T47D (cell line): ENCODE measurements around the gene STAB1.
A peak's percentile ranks its signal among the peaks of the same experiment; 100 is the strongest.

Experiments used
- DNase-seq, 2 experiments: peaks; one replicate each; pipeline versions ENCODE4 v3.0.0 to v3.0.0-alpha.2; 2011 to 2012; ENCODE audit warnings: low read depth in 1 of 2, low spot score in 1 of 2
- JUND ChIP-seq: IDR thresholded peaks from 2 replicates; pipeline ENCODE4 v1.6.1; 2012; ENCODE audit warnings: low read depth
- in situ Hi-C: cut with HindIII; loops from 2 replicates; pipeline ENCODE4 v1.10.0; 2016; ENCODE audit warnings: low sequenced_read_pairs, low pct_unique_long_range_greater_than_20kb

Gene STAB1

DNA sequence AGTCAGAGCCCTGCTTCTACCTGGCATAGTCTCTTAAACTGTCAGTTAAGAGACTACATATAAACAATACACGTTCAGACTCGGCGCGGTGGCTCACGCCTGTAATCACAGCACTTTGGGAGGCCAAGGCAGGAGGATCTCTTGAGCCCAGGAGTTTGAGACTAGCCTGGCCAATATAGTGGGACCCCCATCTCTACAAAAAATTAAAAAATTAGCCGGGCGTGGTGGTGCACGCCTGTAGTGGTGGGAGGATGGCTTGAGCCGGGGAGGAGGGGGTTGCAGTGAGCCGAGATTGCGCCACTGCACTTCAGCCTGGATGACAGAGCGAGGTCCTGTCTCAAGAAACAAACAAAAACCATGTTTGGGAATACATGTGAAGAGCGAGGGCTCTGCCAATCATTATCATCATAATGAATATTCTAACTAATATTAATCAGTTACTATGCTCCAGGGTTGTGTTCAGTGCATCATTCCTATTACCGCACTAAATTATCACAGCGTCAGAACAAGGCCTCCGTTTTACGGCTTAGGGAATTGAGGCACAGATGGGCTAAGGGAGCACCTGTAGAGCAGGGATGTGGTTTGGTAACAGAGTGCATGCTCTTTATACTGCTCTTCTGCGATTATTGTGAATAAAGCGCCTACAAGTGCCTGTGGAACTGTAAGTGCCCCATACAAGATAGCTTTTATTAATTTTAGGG, 40.4 kb downstream of the STAB1 start:
- no peak for DNase-seq
- TF ChIP-seq JUND = no peak
- in situ Hi-C loops = no loop called here

DNA sequence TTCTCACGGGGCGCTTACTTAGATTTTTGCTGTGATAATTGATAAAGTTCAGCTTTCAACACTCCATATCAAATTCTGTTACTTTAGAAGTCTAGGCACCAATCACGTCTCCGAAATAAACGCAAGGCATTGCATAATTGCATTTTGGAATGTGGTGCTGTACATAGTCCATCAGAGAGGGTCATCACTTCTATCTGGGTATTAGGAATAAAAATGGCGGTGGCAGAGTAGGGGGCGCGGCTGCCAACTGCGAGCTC, 40.9 kb downstream of the STAB1 start:
- no peak for TF ChIP-seq JUND
- in situ Hi-C loops = no loop called here
- DNase-seq = no peak

DNA sequence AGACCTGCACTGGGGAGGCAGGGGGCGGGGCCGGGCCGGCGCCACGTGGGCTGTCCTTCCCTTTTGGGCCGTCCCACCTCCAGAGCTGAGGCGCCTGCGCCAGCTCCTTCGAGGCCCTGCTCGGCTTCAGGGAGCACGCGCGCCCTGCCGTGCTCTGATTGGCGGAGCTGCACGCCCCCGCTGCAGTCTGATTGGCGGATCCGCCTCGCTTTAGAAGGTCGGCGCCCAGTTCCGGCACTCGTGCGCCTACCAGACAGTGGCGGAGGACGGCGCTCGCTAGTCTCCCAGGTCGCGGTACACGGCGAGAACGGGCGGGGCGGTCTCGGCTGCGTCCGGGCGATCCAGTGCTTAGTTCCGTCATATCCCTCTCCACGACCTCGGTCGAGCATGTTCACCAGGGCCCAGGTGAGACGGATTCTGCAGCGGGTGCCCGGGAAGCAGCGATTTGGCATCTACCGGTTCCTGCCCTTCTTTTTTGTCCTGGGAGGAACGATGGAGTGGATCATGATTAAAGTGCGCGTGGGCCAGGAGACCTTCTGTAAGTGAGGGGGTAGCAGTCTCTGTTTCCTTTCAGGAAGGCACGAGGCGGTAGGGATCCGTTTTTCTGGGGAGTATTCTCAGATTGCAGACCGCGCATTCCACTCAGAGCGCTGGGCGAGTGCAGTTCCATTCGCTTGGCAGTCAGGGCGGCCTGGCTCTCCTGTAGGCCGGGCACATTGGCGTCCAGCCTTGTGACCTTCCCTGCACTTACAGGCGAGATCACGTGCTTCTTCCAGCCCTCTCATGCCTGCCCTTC, 41.4 kb downstream of the STAB1 start, which contains the start of gene UQCC5:
TSS of gene UQCC5 (plus strand) at position 237 of the 796 bp plus-strand sequence. CDS start at position 388, 151 bp downstream.
- in situ Hi-C loops = no loop called here
- DNase-seq = peak; percentile 96 to 98
- no peak for TF ChIP-seq JUND

DNA sequence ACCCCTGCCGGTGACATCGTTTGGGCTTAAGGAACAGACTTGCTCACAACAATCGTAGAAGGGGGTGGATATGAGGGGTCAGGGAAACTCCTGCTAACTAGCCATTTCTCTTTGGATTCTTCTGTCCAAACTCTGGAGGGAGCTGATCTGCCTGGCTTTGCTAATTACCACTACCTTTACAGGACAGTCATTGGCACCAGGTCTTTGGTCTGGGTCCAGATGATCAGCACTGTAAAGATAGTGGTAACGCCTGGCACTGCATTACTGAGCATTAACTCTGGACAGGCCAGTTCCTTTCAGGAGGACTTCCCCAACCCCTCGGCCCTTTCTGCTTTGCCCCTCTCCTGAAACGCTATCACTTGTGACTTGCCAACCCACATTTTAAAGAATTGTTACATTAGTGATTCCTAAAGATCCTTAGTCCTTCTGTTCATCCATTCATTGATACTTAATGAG, 42.1 kb downstream of the STAB1 start:
- TF ChIP-seq JUND = no peak
- in situ Hi-C loops = no loop called here
- DNase-seq = no peak

DNA sequence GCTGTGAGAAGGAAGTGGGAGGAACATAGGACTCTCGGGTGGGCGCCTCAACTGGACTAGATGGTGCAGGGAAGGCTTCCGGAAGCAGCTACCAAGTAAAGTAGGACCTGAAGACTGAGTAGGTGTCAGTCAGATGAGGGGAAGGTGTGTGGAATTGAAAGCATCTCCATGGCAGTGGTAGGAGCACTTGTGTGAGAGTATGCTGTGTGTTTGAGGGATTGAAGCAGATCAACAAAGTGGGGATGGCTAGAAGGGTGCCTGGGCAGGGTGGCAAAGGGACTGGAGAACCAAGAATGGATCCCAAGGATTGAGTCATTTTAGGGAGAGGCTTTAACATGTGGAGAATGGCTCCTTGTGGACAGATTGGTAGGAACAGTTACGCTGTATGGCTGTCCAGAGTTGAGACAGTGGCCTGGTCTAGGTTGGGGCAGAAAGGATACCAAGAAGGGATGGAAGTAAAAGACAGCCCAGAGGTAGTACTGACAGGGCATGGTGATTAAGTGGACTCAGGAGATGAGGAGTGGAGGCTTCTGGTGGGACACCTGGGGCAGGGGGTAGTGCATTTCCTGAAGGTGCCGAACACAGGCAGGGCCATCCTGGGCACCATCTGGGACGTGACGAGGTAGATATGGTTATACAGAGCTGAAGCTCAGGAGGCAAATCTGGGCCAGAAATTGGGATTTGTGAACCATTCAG, 42.7 kb downstream of the STAB1 start:
- no peak for DNase-seq
- in situ Hi-C loops = no loop called here
- TF ChIP-seq JUND = no peak

DNA sequence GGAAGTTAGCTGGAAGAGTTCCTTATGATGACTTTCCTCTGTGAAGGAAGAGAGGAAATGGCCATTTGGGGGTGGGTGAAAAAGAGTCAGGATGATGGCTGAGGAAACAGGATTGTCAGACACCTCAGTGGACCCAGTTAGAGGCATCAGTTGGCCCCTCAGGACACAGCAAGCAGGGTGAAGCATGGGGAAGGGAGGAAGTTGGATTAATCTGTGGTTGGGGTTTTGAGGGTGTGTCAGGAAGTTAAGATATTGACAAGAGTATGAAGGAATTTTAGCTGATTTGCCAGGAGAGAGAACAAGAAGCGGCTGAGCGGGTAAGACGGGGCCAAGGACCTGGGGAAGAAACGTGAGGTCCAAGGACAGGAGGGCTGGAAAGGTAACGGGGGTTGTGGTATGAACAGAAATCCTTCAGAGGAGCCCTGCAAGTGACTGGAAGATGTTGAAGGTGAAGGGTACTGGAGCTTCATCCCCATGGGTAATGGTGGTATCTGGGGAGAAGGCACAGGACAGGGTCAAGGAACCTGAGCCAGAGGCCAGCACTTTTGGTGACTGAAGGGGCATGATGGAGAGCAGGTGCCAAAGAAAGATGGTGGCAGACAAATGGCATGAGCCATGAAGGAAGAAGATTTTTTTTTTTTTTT, 44.0 kb downstream of the STAB1 start:
- DNase-seq = no peak

DNA sequence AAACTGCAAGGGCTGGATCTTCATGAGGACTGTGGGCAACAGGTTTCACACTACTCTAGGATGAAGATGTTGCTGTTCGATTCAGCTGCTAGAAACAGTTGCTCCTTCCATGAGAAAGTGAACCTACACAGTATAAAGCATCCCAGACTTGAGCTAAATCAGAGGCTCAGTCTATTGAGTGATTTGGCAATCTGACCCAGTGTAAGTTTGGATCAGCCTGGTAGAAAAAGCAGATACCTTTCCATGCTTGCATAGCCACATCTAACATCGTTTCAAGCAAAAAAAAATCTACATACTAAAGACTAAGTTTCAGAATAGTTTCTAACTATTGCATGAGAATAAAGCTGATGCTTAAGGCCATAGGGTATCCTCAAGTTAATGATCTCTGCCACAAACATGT, 45.9 kb downstream of the STAB1 start:
- no peak for TF ChIP-seq JUND
- in situ Hi-C loops = no loop called here
- DNase-seq = no peak

More for the DNA sequence above, 44.0 kb downstream of the STAB1 start:
- TF ChIP-seq JUND = no peak
- in situ Hi-C loops = no loop called here

DNA sequence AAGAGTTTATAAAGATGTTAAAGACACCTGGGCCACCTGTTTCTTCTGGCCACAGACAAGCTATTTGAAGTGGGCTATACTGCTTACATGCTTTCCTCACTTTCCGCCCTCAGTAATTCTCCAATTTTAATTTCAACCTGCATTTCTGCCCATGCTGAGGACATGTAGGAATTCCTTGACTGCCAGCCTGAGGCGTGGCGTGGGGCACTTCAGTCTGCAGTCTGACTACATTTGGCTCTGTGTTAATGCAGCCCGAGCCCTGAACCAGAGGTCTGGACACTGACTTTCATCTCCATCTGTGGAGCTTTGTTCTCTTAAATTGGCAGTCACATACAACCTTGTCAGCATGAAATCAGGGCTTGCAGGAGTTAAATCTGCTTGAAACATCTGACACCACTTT, 49.8 kb downstream of the STAB1 start:
- no peak for DNase-seq
- in situ Hi-C loops = no loop called here
- TF ChIP-seq JUND = no peak

DNA sequence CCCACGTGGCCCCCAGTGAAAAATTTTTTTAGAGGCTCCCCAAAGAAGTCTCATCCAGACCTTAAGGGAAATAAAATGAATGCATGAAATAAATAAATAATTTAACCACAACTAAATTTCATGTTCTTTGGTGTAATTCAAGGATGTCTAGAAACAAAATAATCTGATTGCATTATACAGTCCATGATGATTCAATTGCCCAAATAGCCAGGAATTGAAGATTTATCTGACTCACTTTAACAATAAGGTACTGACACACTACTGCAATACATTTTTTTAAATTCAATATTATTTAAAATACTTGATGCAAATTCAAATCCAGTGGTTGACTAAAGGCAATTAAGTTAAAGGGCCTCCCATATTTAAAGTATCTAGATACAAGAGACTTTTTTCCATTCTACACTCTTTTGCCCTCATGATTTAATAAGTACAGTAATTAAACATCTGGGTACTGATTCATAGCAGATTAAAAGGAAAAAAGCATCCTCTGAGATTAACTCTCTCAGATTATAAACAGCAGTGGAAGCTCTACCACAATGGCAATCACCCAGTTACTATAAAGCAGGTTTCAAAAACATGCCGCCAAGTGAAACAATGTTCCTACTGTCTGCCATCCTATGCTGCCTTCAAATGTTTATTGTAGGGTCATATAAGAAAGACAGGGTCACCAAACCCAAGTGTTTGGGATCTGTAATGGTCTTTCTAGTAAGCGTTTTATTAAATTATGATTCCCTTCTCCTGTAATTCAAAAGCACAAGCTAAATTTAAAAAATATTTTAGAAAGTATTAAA, 51.2 kb downstream of the STAB1 start:
- DNase-seq = no peak
- TF ChIP-seq JUND = no peak
- in situ Hi-C loops = no loop called here

DNA sequence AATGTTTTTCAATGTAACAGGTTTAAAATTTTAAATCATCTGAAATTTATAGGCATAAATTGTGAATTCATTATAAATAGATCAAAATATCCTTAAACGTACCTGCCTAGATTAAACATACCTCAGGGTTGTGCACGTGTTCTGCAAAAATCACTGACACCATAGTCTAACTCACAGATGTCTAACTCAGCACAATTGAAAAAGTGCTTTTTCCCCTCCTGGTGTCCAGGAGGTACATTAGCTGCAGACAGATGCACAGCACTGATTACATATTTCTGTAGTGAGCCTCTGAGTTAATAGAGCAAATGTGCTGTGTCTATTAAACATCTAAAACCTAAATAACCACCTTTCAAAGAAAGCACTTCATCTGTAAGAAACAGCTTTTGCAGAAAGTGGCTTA, 52.0 kb downstream of the STAB1 start:
- in situ Hi-C loops = no loop called here

DNA sequence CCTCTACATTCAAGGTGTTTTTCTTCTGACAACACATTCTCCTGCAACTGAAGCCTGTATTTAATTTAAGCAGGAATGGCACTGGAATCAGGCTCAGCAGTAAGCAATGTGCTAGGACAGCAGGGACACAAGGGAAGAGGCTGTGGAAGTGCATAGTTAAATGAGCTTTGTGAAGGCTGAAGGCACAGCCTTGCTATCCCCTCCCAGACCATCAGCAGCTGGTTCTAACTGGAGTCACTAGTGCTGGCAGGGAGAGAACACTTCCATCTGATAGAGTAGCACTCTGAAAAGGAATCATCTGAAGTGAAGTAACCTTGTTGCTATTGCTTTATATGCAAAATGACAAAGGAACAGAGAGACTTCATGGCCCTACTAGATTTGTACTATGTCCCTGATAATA, 56.0 kb downstream of the STAB1 start:
- DNase-seq = no peak
- in situ Hi-C loops = no loop called here
- no peak for TF ChIP-seq JUND

More for the DNA sequence above, 52.0 kb downstream of the STAB1 start:
- no peak for TF ChIP-seq JUND
- DNase-seq = no peak

DNA sequence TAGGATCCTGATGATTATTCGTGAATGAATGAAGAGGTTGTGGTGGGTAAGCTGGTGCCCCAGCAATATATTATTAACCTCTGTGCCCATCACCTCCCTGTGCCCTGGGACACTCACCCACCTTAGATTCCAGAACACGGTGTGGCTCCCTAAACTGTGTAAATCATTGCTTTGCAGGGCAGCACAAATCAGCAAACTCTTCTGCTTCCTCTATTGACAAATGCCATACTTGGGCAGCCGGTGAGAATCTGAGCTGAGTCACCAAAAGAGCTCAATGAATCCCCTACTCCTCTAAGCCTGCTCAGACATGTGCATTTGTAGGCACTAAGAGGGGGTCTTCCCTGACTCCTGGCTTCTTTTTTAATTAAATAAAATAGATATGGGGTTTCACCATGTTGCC, 57.0 kb downstream of the STAB1 start:
- in situ Hi-C loops = no loop called here
- TF ChIP-seq JUND = no peak

More for the DNA sequence above, 57.0 kb downstream of the STAB1 start:
- DNase-seq = no peak
